CD4-positive, alpha-beta T cell (primary cell): Measurements from ENCODE around the gene SAT2. TPM values are rescaled to one million over a fixed set of nuclear protein-coding genes. Genes with fewer than 3 reads are reported as not detected.
A peak's percentile ranks its signal among the peaks of the same experiment; 100 is the strongest.

Source experiments
- ATAC-seq: fragments of 200-7000 bp; cut with Tn5 transposase; one replicate; pipeline ENCODE4 v1.10.0; 2022; ENCODE audit warnings: mild to moderate bottlenecking; ENCODE audit not compliant: poor library complexity
- CTCF ChIA-PET: fragments of 350-600 bp; sonication (Branson Sonifier 250); formaldehyde crosslinking; loops from one replicate; lab custom pipeline; 2021; ENCODE audit warnings: antibody characterized with exemption, inconsistent platforms; lab: Charles Lee
- POLR2A ChIA-PET: fragments of 350-600 bp; sonication (Branson Sonifier 250); formaldehyde crosslinking; loops from one replicate; lab custom pipeline; 2021; ENCODE audit warnings: antibody characterized with exemption, inconsistent platforms; lab: Charles Lee
- DNase-seq, 14 experiments: peaks; one replicate each; pipeline ENCODE4 v3.0.0-alpha.2; 2013 to 2020; ENCODE audit warnings: mixed read lengths in 2 of 14
- H3K27ac ChIP-seq, 2 donors: one replicate each; pipeline versions ENCODE4 v1.5.1 to v1.7.0; 2013; ENCODE audit warnings: low read length in 2 of 2, low read depth in 1 of 2, mild to moderate bottlenecking in 1 of 2
- H3K27me3 ChIP-seq, 2 experiments: 1 replicate in 1 of 2; 2 replicates in 1 of 2; pipeline versions ENCODE4 v1.6.1 to v1.7.0; 2013; ENCODE audit warnings: low read length in 2 of 2, control low read depth in 1 of 2, mild to moderate bottlenecking in 1 of 2, moderate library complexity in 1 of 2; ENCODE audit not compliant: insufficient read depth in 2 of 2, control insufficient read depth in 1 of 2
- H3K36me3 ChIP-seq: one replicate; pipeline ENCODE4 v1.6.1; 2013; ENCODE audit warnings: low read length, control low read depth; ENCODE audit not compliant: insufficient read depth
- H3K4me1 ChIP-seq: one replicate; pipeline ENCODE4 v1.6.1; 2013; ENCODE audit warnings: low read length, control low read depth; ENCODE audit not compliant: insufficient read depth
- H3K4me3 ChIP-seq: one replicate; pipeline ENCODE4 v1.5.1; 2013; ENCODE audit warnings: mild to moderate bottlenecking, low read length, moderate library complexity
- H3K9me3 ChIP-seq, 2 experiments: 1 replicate in 1 of 2; 2 replicates in 1 of 2; pipeline versions ENCODE4 v1.6.1 to v1.7.0; 2013; ENCODE audit warnings: low read length in 2 of 2, mild to moderate bottlenecking in 2 of 2, control low read depth in 1 of 2, moderate library complexity in 1 of 2; ENCODE audit not compliant: control insufficient read depth in 1 of 2, insufficient read depth in 1 of 2
- H3K27ac Mint-ChIP-seq: one replicate; pipeline ENCODE4 v1.8.0; 2020; ENCODE audit warnings: mixed read lengths
- H3K27me3 Mint-ChIP-seq: one replicate; pipeline ENCODE4 v1.8.0; 2021; ENCODE audit warnings: mixed read lengths
- H3K36me3 Mint-ChIP-seq: one replicate; pipeline ENCODE4 v1.8.0; 2021; ENCODE audit warnings: low read depth, mixed read lengths
- H3K4me1 Mint-ChIP-seq: one replicate; pipeline ENCODE4 v1.8.0; 2021; ENCODE audit warnings: low read depth, mixed read lengths
- H3K4me3 Mint-ChIP-seq: one replicate; pipeline ENCODE4 v1.8.0; 2020; ENCODE audit warnings: mild to moderate bottlenecking, mixed read lengths
- H3K9me3 Mint-ChIP-seq: one replicate; pipeline ENCODE4 v1.8.0; 2020; ENCODE audit warnings: mixed read lengths
- CTCF ChIP-seq: fragments of 200-600 bp; IDR thresholded peaks from one replicate; pipeline ENCODE4 v1.8.0; 2022; ENCODE audit warnings: antibody characterized with exemption, mild to moderate bottlenecking
- intact Hi-C, 2 experiments: fragments of 100-400 bp; cut with DNase I in 1 of 2; cut with micrococcal nuclease in 1 of 2; formaldehyde crosslinking; loops; one replicate each; pipeline versions ENCODE4 v1.15.1 to v1.9.0; 2023 to 2025; cut with DNase I, micrococcal nuclease
- total RNA-seq, 174 experiments: library from RNA in 2 of 174; stranded (reverse) in 2 of 174; gene quantifications; one replicate each; pipeline ENCODE4 v1.2.3 and lab custom pipeline; 2021 to 2026

SAT2 gene
- total RNA-seq, 2 experiments from 2014 or later = 55.7 to 60.3 TPM

GRCh38 chr17:7673239-7673638 lies 45.6 kb upstream of the SAT2 start:
- no peaks in the 10 kb centered on the region for H3K27me3 Mint-ChIP-seq
- Histone ChIP-seq H3K27me3 (no peaks in the 10 kb centered on the region), H3K36me3 (peaks cover 72% of the 10 kb centered on the region), H3K9me3 (peaks cover 12 to 13% of the 10 kb centered on the region in 2 experiments), H3K27ac (no peak overlapping the region), H3K4me1 (no peaks in the 10 kb centered on the region), H3K4me3 (no peak overlapping the region)
- intact Hi-C loops = no loop called here
- DNase-seq (peak in 8 of 14 experiments; percentile 8 to 44 (median 19)), ATAC-seq (no peak)
- ChIA-PET CTCF (interaction anchor here (2.0 kb wide), 1 partner anchor 13 kb away, joined by 4 read pairs; no protein-coding TSS in a partner anchor), POLR2A (interaction anchor here (1.5 to 6.5 kb wide), 3 partner anchors 13 to 32 kb away, joined by 3 to 47 read pairs (median 4); partner anchors contain the start of genes TP53 and WRAP53)
- TF ChIP-seq CTCF = peak; percentile 50
- no peak overlapping the region for H3K4me3 Mint-ChIP-seq
- no peaks in the 10 kb centered on the region for H3K9me3 Mint-ChIP-seq
- peaks cover 7% of the 10 kb centered on the region for H3K4me1 Mint-ChIP-seq
- peaks cover 82% of the 10 kb centered on the region for H3K36me3 Mint-ChIP-seq
- no peak overlapping the region for H3K27ac Mint-ChIP-seq

- H3K27ac Mint-ChIP-seq = no peak overlapping the region
- Histone ChIP-seq H3K4me3 (no peak overlapping the region), H3K27me3 (no peaks in the 10 kb centered on the region), H3K36me3 (peaks cover 66% of the 10 kb centered on the region), H3K4me1 (no peaks in the 10 kb centered on the region), H3K9me3 (peaks cover 2 to 7% of the 10 kb centered on the region in 2 experiments), H3K27ac (no peak overlapping the region)
- H3K4me1 Mint-ChIP-seq = no peaks in the 10 kb centered on the region
- ChIA-PET POLR2A (interaction anchor here (2.5 kb wide), 1 partner anchor 18 kb away, joined by 12 read pairs; the partner anchor contains the start of gene TP53), CTCF (interaction anchor here (0.6 kb wide), 1 partner anchor 438 kb away, joined by 5 read pairs; no protein-coding TSS in a partner anchor)
- no peak for TF ChIP-seq CTCF
- intact Hi-C loops = no loop called here
- no peak overlapping the region for H3K4me3 Mint-ChIP-seq
- H3K9me3 Mint-ChIP-seq = no peaks in the 10 kb centered on the region
- peaks cover 60% of the 10 kb centered on the region for H3K36me3 Mint-ChIP-seq
- ATAC-seq (no peak), DNase-seq (no peak)
- no peaks in the 10 kb centered on the region for H3K27me3 Mint-ChIP-seq
These were observed 40.9 kb upstream of the SAT2 start for GRCh38 chr17:7668482-7668881.

GRCh38 chr17:7667656-7668406 lies 40.2 kb upstream of the SAT2 start:
- no peaks in the 10 kb centered on the region for H3K9me3 Mint-ChIP-seq
- Histone ChIP-seq H3K27me3 (no peaks in the 10 kb centered on the region), H3K4me3 (no peak overlapping the region), H3K27ac (no peak overlapping the region), H3K9me3 (peaks cover 0 to under 1% of the 10 kb centered on the region in 2 experiments), H3K4me1 (no peaks in the 10 kb centered on the region), H3K36me3 (peaks cover 59% of the 10 kb centered on the region)
- H3K4me1 Mint-ChIP-seq = no peaks in the 10 kb centered on the region
- no peak overlapping the region for H3K27ac Mint-ChIP-seq
- ChIA-PET POLR2A (interaction anchor here (2.5 kb wide), 1 partner anchor 19 kb away, joined by 12 read pairs; the partner anchor contains the start of gene TP53), CTCF (interaction anchor here (0.6 kb wide), 1 partner anchor 438 kb away, joined by 5 read pairs; no protein-coding TSS in a partner anchor)
- H3K27me3 Mint-ChIP-seq = no peaks in the 10 kb centered on the region
- intact Hi-C loops = no loop called here
- H3K36me3 Mint-ChIP-seq = peaks cover 54% of the 10 kb centered on the region
- H3K4me3 Mint-ChIP-seq = no peak overlapping the region
- no peak for ATAC-seq
- no peak for DNase-seq
- no peak for TF ChIP-seq CTCF
